Measurements from ENCODE around the gene MAGI2. TPM values are rescaled to one million over a fixed set of nuclear protein-coding genes. Genes with fewer than 3 reads are reported as not detected.

Gene MAGI2
- total RNA-seq, 1 experiment from 2014 or later: 0.22 TPM

- RAD21 ChIA-PET (ENCODE audit: low non-redundant PET in 1 of 2, low total read pairs in 2 of 2, uncharacterized antibody in 2 of 2, unreplicated experiment in 2 of 2): no interaction called here
- DNase-seq (ENCODE audit: low read depth, low spot score) (no peak), ATAC-seq (no peak)
- POLR2A ChIA-PET: no interaction called here
- Histone ChIP-seq H3K27me3 (ENCODE audit: insufficient read depth, low read length) (no peaks in the 10 kb centered on the region), H3K9ac (ENCODE audit: low read length) (no peak overlapping the region), H2AFZ (ENCODE audit: low read depth, low read length, poor library complexity, severe bottlenecking) (no peak overlapping the region), H3K27ac (ENCODE audit: low read depth, low read length) (no peak overlapping the region), H4K20me1 (ENCODE audit: insufficient read depth) (no peaks in the 10 kb centered on the region), H3K79me2 (ENCODE audit: insufficient read depth, low read length) (no peaks in the 10 kb centered on the region), H3K4me1 (ENCODE audit: control insufficient read depth in 1 of 2, insufficient read depth in 2 of 2, low read length in 2 of 2) (no peaks in the 10 kb centered on the region), H3K36me3 (ENCODE audit: control insufficient read depth in 1 of 2, insufficient read depth in 2 of 2, low read length in 2 of 2) (no peaks in the 10 kb centered on the region), H3K4me2 (ENCODE audit: low read length) (no peak overlapping the region), H3K9me3 (ENCODE audit: control insufficient read depth in 1 of 2, insufficient read depth in 1 of 2, low read depth in 1 of 2, low read length in 2 of 2) (no peaks in the 10 kb centered on the region), H3K4me3 (replicated peaks in 1 of 2; ENCODE audit: low read depth in 1 of 2, low read length in 2 of 2) (no peak overlapping the region), H3K9me2 (ENCODE audit: insufficient read depth) (no peaks in the 10 kb centered on the region)
- CTCF ChIA-PET: no interaction called here
- TF ChIP-seq YY1 (IDR thresholded peaks at IDR 0.05; ENCODE audit: extremely low read depth, insufficient replicate concordance, low read depth, low read length) (no peak), SRF (IDR thresholded peaks at IDR 0.05; ENCODE audit: low read depth) (no peak), CTCF (IDR thresholded peaks at IDR 0.05 in 2 of 3, conservative IDR thresholded peaks at IDR 0.05 in 1 of 3; ENCODE audit: borderline replicate concordance in 1 of 3, insufficient read depth in 1 of 3, low read depth in 2 of 3, low read length in 2 of 3) (no peak), POLR2AphosphoS5 (IDR thresholded peaks at IDR 0.05; ENCODE audit: low read depth, low read length) (no peak), REST (IDR thresholded peaks at IDR 0.05; ENCODE audit: low read depth) (no peak), RAD21 (IDR thresholded peaks at IDR 0.05; ENCODE audit: low read depth) (no peak)
- intact Hi-C loops (cut with micrococcal nuclease): no loop called here
- no TSS peak for BruUV-seq (replicated peaks)
Observed at GRCh38 chr7:78786055-78786454, 667.4 kb downstream of the MAGI2 start.
